GM12874 (cell line): ENCODE measurements around the gene SH2D4B.

Source experiments
- TF ChIP-seq, protein P1 (sequence below): IDR thresholded peaks from 2 replicates; pipeline ENCODE4 v1.5.1; 2011; ENCODE audit warnings: low read depth, mild to moderate bottlenecking, control low read depth, low read length, moderate library complexity; ENCODE audit not compliant: insufficient read depth

Gene SH2D4B

DNA sequence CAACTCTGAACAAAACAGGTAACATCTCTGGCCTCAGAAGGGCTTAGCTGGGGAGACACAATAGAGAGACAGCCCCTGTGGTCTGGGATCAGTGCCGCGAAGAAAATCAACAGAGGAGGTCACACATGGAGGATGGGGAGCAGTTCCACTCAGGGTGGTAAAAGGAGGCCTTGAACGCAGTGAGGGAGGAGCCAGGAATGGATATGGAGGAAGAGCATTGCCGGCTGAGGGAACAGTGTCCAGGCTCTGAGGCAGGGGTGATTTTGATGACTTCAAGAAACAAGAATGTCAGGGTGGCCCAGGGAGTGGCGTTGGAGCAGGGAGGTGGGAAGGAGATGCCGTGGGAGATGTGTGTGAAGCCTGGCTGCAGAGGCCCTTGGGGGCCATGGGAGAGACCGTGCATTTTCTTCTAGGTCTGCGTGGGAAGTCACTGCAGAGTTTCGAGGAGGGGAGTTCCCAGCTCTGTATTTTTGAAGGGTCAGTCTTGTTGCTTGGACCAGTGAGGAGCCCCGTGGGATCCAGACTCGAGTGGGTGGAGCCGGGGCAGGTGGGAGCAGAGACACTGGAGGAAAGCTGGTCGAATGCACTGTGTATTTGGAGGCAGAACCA is 35.7 kb upstream of the SH2D4B start:
- TF ChIP-seq, protein P1, sequence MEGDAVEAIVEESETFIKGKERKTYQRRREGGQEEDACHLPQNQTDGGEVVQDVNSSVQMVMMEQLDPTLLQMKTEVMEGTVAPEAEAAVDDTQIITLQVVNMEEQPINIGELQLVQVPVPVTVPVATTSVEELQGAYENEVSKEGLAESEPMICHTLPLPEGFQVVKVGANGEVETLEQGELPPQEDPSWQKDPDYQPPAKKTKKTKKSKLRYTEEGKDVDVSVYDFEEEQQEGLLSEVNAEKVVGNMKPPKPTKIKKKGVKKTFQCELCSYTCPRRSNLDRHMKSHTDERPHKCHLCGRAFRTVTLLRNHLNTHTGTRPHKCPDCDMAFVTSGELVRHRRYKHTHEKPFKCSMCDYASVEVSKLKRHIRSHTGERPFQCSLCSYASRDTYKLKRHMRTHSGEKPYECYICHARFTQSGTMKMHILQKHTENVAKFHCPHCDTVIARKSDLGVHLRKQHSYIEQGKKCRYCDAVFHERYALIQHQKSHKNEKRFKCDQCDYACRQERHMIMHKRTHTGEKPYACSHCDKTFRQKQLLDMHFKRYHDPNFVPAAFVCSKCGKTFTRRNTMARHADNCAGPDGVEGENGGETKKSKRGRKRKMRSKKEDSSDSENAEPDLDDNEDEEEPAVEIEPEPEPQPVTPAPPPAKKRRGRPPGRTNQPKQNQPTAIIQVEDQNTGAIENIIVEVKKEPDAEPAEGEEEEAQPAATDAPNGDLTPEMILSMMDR: no peak

DNA sequence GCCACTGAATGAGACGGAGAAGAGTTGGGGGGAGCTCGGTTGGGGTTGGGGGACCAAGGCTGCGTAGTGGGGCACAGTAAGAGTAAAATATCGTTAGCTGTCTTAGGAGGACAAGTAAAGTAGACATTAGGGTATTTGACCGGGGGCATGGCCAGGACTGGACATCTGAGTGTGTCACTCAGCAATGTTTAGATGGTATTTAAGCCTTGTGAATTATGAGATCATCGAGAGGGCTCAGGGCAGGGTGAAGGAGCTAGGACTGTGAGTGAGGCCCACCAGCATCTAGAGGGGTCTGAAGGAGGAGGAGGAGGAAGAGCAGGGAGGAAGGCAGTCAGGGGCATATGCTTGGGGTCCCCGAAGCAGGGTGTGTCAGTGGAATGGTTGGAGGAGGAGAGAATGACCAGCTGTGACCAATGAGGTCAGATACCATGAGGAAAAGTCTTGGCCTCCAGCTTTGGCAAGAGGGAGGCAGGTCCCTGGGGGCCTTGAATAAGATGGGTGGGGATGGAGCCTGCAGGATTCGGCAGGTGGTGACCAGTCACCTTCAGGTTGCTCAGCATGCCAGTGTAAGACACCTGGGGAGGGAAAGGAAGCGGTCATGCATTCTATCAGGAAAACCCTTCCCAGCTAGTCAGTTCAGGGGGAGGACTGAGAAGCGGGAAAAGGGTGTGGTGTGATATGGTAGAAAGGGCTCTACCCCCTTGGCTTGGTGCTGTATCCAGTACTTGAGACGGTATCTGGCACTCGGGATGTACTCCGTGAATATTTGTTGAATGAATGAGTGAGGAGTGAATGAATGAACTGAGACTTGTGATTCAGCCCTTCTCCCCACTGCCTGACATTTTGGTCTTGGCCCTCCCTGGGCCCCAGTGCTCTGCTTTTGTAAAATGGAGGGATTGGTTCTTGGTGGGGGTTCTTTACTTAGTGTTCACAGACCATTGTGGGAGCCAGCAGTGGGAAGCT is 34.8 kb upstream of the SH2D4B start:
- TF ChIP-seq, protein P1: no peak

GRCh38 chr10:80503584-80504157 is 34.0 kb upstream of the SH2D4B start:
- TF ChIP-seq, protein P1: no peak

- TF ChIP-seq, protein P1: no peak
Measured at GRCh38 chr10:80504158-80504811, 33.4 kb upstream of the SH2D4B start.

GRCh38 chr10:80504897-80505465 is 32.7 kb upstream of the SH2D4B start:
- TF ChIP-seq, protein P1: no peak

DNA sequence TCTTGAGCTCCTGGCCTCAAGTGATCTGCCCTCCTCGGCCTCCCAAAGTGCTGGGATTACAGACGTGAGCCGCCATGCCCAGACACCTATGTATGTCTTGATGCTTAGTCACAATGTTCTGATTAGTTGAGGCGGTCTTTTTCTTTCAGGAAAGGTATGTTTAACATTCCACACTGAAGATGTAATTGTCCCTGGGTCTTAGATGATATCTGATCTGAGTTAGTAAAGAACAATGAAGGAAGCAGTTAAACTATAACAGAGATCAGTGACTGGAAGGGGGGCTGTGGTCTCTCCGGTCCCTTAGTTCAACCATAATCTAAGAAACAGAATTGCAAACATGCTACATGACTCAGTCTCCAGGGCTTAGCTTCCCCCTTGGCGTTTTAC is 31.5 kb upstream of the SH2D4B start:
- TF ChIP-seq, protein P1: no peak
